GM21528 (cell line): ENCODE results near the gene PAX5.
A peak's percentile ranks its signal among the peaks of the same experiment; 100 is the strongest.

Source experiments
- ATAC-seq: cut with Tn5 transposase; IDR thresholded peaks from one replicate; pipeline ENCODE4 v1.9.1; 2021; ENCODE audit warnings: mild to moderate bottlenecking, moderate library complexity; ENCODE audit not compliant: unreplicated experiment, low FRiP score

PAX5 gene

DNA sequence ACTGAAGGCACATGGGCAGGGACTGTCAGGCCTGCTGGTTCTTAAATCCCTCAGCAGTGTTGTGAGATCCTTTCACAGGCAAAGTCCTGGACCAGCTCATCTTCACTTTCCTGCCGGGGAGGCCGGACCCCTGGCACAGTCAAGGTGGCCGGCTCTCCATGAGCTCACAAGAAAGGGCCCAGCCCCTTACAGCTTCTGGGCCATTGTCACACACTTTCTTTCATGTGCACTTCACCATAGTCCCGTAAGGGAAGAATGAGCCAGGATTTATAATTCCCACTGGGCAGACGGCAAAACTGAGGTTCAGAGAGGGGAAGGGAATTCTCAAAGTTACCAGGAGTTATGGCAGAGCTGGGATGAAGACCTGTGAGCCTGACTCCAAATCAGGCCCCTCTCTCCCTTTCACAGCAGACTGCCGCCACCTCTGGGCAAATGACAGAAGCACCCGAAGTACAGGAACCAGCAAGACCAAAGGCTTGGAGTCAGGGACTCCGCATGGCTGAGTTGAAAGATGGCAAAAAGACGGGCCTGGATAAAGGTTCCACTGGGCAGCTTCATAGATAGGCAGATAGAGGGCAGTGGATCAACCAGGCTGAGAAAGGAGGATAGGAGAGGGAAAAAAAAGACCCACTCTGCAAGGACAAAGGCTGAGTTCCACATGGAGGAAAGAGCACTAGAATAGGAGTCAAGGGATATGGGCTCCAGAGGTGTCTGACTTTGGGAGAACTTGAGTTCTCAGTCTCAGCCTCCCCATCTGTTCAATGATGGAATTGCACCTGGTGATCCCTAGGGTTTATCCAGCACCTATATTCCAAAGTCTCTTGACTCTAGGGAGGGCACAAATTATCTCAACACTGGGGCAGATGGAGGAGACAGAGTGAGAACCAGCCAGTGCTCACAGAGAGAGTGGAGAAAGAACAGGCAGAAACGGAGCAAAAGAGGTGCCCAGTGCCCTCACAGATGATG, 128.7 kb downstream of the PAX5 start:
- no peak for ATAC-seq

DNA sequence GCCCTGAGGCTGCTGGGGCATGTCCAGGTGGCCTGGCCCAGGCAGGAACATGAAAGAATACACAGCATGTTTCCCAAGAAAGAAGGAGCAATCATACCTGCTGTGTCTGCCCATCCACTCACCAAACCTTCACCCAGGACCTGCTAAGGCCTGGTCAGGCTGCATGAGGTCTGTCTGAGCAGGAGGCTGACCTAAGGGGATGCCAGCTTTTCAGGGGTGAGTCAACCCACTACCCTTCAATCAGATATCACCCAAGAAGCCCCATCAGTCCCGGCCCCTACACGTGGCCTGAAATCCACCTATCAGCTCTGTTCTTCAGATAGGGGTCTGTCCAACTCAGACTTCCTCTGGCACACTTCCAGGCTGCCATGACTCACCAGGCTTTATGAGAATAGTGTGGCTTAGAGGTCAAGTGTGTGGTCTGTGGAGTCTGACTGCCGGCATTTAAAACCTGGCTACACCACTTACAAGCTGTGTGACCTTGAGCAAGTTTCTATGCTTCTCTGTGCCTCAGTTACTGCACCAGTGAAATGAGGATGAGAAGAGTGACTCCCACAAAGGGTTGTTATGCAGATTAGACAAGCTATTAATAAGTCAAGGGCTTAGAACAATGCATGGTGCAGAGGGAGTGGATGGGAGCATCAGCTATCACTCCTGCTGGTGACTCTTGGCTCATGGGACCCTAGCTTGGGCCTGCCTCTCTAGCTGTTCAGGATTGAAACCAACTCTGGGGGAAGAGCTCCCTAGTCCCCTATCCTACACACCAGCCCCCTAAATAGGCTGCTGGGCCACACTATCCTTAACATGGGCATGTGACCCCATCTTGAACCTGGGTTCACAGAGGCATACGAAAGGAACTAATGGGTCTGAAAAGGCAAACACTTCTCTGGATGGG, 130.3 kb downstream of the PAX5 start:
- peak; percentile 60 for ATAC-seq

DNA sequence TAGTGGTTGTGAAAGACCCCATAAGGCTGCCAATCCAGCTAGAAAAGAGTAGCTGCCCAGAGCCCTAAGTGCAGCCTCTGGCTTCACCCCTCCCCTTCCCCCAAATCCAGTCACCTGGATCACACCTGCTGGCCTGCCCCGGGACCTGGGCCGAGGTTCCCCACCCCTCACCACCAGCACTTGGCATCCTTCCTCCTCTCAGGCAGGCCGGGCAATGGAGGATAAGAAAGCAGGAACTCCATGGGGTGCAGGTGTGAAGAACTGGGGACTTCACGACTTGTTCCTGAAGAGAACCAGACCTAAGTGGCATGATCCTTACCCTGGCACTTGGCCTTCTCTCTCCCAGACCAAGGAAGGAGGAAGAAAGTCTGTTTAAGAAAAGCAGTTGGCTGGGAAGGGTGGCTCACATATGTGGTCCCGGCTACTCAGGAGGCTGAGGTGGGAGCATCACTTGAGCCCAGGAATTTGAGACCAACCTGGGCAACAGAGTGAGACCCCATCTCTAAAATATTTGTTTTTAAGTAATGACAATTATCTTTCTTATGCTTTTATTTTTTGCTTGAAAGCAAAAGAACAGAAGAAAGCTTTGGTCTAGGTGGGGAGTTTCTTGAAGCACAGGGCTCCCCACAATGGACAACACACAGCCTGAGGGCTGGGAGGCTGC, 131.1 kb downstream of the PAX5 start:
- ATAC-seq, result no peak

DNA sequence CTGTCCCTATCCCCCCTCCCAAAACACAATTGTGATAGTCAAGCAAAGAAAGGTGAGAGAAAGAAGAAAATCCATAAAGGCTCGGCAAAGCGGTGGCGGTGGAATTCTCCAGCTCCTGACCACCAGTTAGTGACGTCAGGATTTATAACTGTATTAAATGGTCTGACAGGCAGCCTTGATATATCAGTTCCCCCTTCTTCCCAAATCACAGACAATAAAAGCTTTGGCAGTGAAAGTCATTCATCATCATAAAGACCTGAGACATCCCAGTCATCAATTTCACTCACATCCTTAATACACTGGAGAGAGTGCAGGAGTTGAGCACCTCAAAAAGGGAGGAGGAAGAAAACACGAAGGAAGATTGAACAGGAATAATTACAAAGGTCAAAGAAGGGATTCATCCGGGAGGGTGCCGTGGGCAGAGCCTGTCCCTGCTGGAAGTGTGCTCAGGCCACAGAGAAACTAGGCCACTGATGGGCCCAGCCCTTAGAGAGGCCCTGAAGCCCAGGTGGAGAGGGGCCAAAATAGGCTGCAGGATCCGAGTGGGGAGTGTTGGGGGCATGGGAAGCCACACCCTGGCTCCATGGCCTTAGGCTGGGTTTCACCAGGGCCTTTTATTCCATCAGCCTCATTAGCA, 131.9 kb downstream of the PAX5 start:
- no peak for ATAC-seq

DNA sequence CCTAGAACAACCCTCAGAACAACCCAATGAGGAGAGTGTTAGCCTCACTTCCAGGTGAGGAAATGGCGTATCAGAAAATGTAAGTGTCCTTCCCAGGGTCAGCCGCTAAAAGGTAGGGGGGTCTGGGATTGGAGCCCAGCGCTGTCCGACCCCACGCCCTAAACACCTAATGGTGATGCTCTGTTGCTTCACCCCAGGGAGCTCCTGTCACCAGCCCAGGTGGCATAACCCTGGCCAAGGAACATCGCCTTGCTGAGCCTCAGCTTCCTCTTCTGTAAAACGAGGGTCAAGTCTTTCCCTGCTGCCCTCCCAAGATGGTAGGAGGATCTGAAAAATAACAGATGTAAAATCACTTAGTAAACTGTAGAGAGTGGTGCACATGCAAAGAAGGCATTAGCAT, 132.5 kb downstream of the PAX5 start:
- ATAC-seq, result no peak

DNA sequence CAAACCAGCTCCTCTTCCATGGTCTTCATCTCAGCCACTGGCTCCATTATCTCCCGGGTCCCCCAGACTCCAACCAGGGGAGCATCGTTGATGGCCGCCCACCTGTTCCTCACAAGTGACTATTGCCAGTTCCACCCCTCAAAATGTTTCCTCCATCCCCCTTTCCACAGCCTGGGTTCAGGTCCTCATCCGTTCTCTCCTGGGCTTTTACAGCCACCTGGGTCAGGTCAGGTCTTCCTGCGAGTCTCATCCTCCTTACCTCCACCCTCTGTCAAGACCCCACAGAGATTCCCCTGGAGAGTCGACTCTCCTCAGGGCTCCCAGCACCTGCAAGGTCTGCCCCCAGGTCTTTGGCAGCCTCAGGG, 133.2 kb downstream of the PAX5 start:
- no peak for ATAC-seq

DNA sequence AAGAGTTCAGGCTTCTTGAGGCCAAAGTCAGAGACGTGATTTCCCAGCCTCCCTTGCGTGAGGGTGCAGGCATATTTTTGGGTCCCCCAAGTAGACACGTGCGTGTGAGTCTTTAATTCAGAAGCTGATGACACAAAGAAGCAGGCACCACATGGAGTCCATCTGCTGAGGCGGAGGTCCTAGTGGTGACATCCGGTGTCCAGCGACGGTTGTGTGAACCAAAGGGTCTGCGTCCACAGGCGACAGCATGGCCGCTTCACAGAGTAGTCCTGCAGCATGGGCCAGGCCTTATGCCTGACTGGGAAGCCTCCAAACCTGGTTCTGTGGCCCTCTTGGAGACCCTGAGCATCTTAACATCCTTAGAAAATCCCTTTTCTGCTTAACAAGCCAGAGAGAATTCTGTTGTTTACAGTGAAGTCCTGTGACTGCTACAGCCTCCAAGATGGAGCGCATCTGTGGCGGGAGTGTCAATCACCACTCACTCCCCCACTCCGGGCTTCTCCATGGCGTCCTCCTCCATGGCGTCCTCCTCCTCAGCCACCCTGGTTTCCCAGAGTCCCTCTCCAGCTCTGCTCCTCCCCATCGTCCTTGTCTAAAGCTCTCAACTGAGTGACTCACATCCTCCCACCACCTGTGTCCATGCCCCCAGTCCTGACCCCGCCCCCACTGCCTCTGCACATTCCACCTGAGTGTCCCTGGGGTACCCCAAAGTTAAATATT, 133.8 kb downstream of the PAX5 start:
- no peak for ATAC-seq

DNA sequence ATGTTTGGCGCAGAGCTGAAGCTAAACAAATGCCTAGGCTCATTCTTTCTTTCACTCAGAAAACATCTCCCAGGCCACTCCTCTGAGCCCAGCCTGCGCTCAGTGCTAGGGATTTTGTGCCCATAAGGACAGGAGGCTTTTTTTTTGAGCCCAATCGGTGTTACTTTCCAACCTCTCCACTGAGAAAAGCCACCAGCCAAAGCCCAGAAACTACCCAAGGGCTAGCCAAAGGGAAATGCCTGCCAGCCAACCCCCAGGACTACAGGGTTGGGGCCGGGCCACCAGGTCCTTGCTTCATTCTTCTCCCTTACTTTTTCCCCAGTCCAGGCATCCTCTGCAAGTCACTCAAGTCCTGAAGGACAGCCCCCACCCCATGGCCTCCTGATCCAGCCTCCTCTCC, 134.7 kb downstream of the PAX5 start:
- ATAC-seq, result no peak

DNA sequence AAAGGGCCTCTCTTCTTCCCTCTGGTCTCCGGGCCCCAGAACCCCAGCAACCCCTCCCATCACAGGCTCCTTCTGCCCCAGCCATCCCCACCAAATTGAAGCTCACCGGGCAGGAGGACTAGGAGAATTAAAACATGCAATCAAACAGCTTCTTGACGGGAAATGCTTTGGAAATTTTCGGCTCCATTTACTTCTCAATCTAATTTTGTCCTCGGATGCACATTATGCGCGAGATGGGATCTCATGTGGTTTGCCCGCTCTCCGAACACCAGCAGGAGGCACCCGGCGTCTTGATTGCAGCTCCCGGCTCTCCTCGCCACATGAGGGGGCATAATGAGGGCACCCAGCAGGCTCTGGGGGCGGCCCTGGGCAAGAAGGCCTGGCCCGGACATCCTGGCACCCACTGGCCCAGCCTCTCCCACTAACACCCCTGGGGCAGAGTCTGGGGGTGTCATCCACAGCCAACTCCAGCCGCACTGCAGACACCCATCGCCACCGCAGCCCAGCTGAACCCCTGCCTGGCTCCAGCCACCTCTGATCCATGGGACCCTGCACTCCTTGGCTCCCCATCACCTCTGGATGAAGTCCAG, 135.5 kb downstream of the PAX5 start:
- ATAC-seq, result no peak

DNA sequence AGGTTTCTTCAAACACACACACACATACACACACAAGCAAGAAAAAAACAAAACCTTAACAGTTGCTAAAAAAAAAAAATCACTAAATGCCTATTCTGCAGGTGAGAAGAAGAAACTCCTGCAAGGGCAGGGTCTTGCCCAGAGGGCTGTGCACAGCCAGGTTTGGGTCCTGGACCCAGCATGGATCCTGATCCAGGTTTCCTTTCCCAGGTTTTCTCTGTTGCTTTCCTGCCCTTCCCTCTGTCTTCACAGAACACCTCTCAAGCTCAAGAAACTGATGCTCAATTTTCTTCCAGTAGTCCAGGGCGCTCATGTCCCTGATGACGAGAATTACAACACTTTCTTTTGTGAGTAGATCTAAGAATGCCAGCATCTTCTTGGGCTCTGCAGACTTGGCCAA, 136.6 kb downstream of the PAX5 start:
- ATAC-seq, result no peak

DNA sequence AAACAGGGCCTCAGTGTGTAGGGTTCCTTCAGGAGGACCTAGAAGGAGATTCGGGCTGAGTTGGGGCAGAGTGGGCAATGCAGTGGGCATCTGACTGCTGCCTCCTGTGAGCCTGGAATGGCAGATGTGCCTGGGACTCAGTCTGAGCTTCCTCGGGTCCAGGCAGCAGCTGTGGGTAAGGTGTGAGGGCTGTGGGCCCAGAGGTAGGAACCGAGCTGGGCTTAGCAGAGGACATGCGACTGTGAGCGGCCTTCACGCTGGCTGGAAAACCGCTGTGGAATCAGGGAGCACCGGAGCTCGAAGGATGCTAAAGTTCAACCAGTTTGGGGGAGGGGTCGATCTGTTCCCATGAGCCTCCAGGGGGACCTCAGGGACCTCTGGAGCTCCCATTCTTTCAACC, 137.0 kb downstream of the PAX5 start:
- no peak for ATAC-seq

DNA sequence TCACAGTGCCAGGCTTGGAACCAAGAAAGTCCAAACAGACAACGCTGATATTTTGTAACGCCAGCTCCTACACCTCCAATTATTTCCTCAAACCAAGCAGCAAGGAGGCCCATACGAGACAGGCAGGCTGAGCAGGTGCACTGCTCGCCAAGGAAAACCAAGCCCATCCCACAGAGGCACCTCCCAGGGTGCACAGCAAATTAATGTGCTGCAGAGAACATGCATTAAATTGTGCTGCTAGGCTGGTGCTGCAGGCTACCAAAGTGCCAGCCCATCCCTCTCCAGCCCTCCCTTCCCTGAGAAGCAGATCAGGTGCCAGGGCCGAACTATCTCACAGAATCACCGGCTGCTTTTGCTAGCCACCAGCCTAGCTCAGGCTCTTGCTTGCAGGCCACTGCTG, 137.8 kb downstream of the PAX5 start:
- no peak for ATAC-seq

DNA sequence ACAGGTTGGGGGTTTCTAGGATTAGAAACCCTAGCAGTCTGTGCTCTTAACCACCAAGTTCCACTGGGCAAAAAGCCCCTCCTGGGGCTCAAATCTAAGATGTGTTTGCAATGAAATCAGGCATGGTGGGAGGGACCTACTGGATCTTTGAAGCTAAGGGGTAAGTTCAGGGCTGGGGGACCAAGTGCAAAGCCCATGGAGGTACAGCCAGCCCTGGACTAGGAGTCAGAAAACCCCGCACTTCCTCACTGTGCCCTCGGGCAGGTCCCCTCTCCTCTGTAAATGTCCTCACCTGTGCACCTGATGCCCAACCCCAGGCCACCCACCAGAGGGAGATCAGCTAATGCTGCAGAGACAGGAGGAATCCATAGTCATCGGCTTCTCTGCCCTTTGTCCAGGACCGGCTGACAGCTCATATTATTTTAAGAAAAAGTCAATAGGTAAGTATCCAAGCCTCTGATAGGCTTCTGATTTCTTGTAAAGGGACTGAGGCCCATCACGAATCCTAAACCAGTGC, 138.3 kb downstream of the PAX5 start:
- ATAC-seq, result no peak

DNA sequence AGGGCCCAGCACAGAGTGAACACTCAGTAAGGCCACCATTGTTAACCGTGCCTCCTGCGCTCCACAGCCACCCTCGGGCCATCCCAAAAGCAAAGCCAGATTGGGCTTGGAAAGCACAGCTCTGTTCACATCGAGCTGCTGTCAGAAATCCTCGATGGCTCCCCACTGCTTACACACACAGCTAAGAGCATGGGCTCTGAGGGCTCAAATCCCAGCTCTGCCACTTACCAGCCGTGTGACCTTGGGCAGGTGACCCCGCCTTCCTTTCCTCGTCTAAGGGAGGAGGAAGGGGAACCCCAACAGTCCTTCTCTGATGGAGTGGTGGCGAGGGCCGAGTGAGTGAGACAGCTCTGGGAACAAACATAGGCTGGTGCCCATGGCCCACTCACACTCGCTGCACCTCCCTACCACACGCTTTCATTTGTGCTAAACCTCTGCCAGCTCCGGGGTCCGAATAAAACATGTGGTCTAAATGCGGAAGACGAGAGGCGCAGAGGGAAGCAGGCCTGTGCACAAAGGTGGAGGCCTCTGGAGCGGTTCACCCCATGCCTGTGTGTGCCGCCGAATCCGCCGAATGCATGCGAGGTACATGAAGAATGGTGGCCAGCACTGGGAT, 139.3 kb downstream of the PAX5 start:
- no peak for ATAC-seq

DNA sequence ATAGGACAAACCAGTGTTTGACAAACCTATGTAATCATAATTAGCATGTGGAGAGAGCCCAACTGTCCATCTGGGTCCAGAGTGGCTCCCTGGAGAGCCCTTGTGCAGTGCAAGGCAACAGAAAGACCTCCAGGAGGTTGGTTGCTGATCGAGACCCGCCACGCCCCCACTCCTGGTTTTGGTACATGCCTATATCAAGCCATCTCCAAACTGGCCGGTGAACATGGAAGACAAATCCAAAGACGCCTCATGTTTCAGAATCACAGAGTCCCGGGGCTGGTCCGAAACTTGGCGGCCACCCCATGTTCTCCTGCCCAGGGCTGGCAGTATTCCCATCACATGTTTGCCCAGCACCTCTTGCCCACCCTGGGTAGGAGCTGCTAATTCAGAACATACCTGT, 140.2 kb downstream of the PAX5 start:
- ATAC-seq, result no peak

DNA sequence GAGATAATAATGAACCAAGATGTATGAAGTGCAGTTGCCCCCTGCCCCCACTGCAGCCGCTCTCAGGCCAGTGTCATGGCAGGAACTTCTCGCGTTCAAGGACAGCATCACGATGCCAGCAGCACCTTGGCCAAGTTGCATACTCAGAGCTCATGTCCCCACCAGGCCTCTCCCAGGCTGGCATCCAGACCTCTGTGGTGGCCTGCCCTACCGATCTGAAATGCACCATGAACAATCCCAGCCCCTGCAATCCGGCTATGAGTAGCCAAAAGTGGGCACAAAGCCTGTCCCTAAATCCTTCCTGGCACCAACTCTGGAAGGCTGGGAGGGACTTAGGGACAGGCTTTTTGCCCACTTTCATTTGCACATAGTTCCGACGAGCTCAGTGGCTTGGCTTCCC, 140.9 kb downstream of the PAX5 start:
- ATAC-seq, result no peak

DNA sequence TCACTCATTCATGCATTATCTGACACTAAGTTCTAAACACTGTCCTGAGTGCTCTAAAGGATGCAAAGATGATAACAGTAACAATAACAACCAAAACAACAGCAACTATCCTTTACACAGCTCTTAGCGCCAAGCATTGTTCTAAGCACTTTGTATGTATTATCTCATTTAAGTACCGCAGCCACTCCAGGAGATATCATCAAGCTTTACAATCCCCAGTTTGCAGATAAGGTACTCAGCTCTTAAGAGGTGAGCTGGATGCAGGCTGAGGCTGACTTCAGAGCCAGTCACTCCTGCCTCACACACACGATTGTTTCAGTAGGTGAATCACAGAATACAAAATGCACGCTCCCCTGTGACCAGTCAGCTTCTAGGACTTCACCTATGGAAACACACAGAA, 141.8 kb downstream of the PAX5 start:
- no peak for ATAC-seq

DNA sequence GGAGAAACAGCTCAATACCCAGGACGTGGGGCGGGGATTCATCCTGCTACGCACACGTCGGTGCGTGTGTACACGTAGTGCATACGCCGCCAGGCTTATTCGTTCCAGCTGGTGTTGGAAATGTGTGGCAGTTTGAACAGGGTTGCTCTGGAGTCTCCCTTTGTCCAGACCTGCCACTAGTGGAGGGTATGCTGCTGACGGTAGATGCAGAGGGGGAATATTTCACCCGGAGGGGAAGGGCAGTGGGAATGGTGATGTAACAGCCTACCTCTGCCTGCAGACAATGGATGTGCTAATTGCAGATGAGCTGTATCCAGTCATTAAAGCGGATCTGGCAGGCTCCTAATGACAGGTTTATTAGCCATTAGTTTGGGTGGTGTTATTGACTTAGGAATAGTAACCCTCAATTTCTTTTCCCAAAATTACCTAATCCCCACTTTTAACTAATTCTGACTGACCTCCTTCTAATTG, 142.7 kb downstream of the PAX5 start:
- ATAC-seq, result no peak

DNA sequence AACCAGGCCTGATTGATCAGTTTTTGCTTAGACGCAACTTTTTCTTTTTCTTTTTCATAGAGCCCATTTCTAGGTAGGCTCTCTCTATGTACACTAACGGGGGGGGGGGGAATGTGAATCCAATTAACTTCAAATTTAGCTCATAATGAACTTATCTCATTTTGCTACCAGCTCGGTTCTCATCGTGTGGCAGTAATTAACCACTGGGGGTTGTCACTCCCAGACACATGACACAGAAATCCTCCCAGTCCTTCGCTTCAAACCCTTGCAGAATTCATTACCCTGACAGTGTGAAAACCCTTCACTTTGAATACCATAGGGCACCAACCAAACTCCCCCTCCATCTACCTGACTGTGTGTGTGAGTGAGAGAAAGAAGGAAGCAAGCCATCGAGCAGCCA, 144.2 kb downstream of the PAX5 start:
- ATAC-seq, result no peak
